Measurements from ENCODE around the gene FBXO46. TPM values are rescaled to one million over a fixed set of nuclear protein-coding genes. Genes with fewer than 3 reads are reported as not detected.

The FBXO46 gene
- total RNA-seq, 1 experiment from 2014 or later, result 40.1 TPM

DNA sequence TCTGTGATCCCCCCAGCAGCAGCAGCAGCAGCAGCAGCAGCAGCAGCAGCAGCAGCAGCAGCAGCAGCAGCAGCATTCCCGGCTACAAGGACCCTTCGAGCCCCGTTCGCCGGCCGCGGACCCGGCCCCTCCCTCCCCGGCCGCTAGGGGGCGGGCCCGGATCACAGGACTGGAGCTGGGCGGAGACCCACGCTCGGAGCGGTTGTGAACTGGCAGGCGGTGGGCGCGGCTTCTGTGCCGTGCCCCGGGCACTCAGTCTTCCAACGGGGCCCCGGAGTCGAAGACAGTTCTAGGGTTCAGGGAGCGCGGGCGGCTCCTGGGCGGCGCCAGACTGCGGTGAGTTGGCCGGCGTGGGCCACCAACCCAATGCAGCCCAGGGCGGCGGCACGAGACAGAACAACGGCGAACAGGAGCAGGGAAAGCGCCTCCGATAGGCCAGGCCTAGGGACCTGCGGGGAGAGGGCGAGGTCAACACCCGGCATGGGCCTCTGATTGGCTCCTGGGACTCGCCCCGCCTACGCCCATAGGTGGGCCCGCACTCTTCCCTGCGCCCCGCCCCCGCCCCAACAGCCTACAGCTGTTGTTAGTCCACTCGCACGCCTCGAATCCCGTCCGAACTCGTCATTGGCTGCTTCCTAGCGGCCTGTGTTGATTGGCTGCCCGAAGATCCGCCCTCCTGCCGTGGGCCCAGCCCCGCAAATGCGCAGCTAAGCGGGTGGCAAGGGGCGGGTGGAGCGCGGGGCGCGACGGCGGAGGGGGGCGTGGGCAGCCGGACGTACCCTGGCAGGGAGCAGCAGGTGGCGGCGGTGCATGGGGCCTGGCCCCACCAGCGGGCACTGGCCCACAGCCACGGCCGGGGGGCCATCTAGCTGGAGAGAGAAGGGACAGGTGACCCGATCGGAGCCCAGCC lies 39.8 kb upstream of the FBXO46 start (continued):
- no peak for TF ChIP-seq STAT6 (CRISPR knock-in tag; conservative IDR thresholded peaks at IDR 0.05; ENCODE audit: low read depth)
- TF ChIP-seq TCF7 (CRISPR knock-in tag; IDR thresholded peaks at IDR 0.05; ENCODE audit: low read depth), result no peak
- 0 out of 2 replicates have a peak, but pooled peaks have one; percentile 1 for TF ChIP-seq SMAD4 (CRISPR knock-in tag; IDR thresholded peaks at IDR 0.05)
- peak; percentile 50; the same call in 1 of the 2 replicates for TF ChIP-seq NFE2L1 (CRISPR knock-in tag; IDR thresholded peaks at IDR 0.05)
- TF ChIP-seq, protein P1, sequence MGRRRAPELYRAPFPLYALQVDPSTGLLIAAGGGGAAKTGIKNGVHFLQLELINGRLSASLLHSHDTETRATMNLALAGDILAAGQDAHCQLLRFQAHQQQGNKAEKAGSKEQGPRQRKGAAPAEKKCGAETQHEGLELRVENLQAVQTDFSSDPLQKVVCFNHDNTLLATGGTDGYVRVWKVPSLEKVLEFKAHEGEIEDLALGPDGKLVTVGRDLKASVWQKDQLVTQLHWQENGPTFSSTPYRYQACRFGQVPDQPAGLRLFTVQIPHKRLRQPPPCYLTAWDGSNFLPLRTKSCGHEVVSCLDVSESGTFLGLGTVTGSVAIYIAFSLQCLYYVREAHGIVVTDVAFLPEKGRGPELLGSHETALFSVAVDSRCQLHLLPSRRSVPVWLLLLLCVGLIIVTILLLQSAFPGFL (CRISPR knock-in tag; IDR thresholded peaks at IDR 0.05; ENCODE audit: borderline replicate concordance), result no peak
- no peak for TF ChIP-seq GRHL2 (CRISPR knock-in tag; IDR thresholded peaks at IDR 0.05; ENCODE audit: insufficient replicate concordance, severe bottlenecking)
- no peak; the same call in 1 of the 2 replicates for TF ChIP-seq ZNF138 (CRISPR knock-in tag; conservative IDR thresholded peaks at IDR 0.05)
- peak; percentile 65; the same call in 1 of the 2 replicates for TF ChIP-seq ZBTB21 (CRISPR knock-in tag; IDR thresholded peaks at IDR 0.05; ENCODE audit: borderline replicate concordance)
- no peak for TF ChIP-seq JAZF1 (CRISPR knock-in tag; IDR thresholded peaks at IDR 0.05)
- TF ChIP-seq ZBTB43 (CRISPR knock-in tag; IDR thresholded peaks at IDR 0.05), result peak; percentile 79
- no peak for TF ChIP-seq JUN (CRISPR knock-in tag; IDR thresholded peaks at IDR 0.05)
- TF ChIP-seq, protein P2, sequence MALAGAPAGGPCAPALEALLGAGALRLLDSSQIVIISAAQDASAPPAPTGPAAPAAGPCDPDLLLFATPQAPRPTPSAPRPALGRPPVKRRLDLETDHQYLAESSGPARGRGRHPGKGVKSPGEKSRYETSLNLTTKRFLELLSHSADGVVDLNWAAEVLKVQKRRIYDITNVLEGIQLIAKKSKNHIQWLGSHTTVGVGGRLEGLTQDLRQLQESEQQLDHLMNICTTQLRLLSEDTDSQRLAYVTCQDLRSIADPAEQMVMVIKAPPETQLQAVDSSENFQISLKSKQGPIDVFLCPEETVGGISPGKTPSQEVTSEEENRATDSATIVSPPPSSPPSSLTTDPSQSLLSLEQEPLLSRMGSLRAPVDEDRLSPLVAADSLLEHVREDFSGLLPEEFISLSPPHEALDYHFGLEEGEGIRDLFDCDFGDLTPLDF (CRISPR knock-in tag; IDR thresholded peaks at IDR 0.05), result no peak; the same call in 1 of the 2 replicates
- peak; percentile 78 for TF ChIP-seq CREM (CRISPR knock-in tag; IDR thresholded peaks at IDR 0.05)
- no peak; the same call in none of the 2 replicates for TF ChIP-seq E2F4 (CRISPR knock-in tag; IDR thresholded peaks at IDR 0.05; ENCODE audit: borderline replicate concordance, low read depth)
- TF ChIP-seq, protein P3, sequence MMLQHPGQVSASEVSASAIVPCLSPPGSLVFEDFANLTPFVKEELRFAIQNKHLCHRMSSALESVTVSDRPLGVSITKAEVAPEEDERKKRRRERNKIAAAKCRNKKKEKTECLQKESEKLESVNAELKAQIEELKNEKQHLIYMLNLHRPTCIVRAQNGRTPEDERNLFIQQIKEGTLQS (CRISPR knock-in tag; conservative IDR thresholded peaks at IDR 0.05), result no peak
- TF ChIP-seq HMGA2 (CRISPR knock-in tag; IDR thresholded peaks at IDR 0.05), result no peak
- TF ChIP-seq ZNF317 (CRISPR knock-in tag; IDR thresholded peaks at IDR 0.05; ENCODE audit: borderline replicate concordance, low read depth), result peak; percentile 34; the same call in 1 of the 2 replicates
- no peak for TF ChIP-seq ZNF423 (CRISPR knock-in tag; IDR thresholded peaks at IDR 0.05)
- TF ChIP-seq SP1 (CRISPR knock-in tag; conservative IDR thresholded peaks at IDR 0.05), result peak; percentile 92
- no peak for TF ChIP-seq FOXJ3 (CRISPR knock-in tag; IDR thresholded peaks at IDR 0.05; ENCODE audit: borderline replicate concordance)
- TF ChIP-seq, protein P4, sequence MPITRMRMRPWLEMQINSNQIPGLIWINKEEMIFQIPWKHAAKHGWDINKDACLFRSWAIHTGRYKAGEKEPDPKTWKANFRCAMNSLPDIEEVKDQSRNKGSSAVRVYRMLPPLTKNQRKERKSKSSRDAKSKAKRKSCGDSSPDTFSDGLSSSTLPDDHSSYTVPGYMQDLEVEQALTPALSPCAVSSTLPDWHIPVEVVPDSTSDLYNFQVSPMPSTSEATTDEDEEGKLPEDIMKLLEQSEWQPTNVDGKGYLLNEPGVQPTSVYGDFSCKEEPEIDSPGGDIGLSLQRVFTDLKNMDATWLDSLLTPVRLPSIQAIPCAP (CRISPR knock-in tag; IDR thresholded peaks at IDR 0.05), result 0 out of 2 replicates have a peak, but pooled peaks have one; percentile 6
- no peak for TF ChIP-seq PRDM15 (CRISPR knock-in tag; IDR thresholded peaks at IDR 0.05)
- 0 out of 2 replicates have a peak, but pooled peaks have one; percentile 47 for TF ChIP-seq SMAD3 (CRISPR knock-in tag; IDR thresholded peaks at IDR 0.05; ENCODE audit: borderline replicate concordance)
- no peak; the same call in 1 of the 2 replicates for TF ChIP-seq ETV6 (CRISPR knock-in tag; IDR thresholded peaks at IDR 0.05)
- peak; percentile 90 for TF ChIP-seq FOXK1 (CRISPR knock-in tag; IDR thresholded peaks at IDR 0.05)
